NOMO-1 treated with dmso at 0.1 percent for 144 hours (cell line): ENCODE measurements around the gene CDC6.

ENCODE experiments used
- DNase-seq: peaks from one replicate; lab custom pipeline; 2025; ENCODE audit not compliant: unreplicated experiment; lab: John Stamatoyannopoulos, UW

CDC6 gene

GRCh38 chr17:40287494-40288369 is at the start of gene CDC6:
CDC6 (plus strand) TSS chr17:40287879; CDS start chr17:40289421, 1,542 bp downstream.
- DNase-seq: peak; percentile 99

GRCh38 chr17:40241252-40241834 is 46.3 kb upstream of the CDC6 start:
- DNase-seq: no peak

DNA sequence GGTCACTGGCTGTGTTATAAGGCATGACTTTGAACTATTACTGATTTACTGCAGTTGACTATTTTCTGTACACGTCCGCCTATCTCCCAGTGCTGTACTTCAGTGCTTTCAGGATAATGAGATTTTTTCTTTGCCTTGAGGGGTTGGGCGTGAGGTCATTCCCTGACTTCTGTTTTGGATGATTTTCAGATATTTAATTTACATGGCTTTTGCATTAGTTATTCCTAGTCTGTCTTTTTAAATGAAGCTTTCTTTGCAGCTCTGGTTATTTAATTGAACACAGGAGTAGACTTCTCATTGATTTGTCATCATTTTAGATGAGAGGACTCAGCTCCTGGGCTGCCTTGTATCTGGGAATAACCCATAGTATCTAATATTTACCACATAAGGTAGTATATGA is 44.9 kb upstream of the CDC6 start:
- no peak for DNase-seq

DNA sequence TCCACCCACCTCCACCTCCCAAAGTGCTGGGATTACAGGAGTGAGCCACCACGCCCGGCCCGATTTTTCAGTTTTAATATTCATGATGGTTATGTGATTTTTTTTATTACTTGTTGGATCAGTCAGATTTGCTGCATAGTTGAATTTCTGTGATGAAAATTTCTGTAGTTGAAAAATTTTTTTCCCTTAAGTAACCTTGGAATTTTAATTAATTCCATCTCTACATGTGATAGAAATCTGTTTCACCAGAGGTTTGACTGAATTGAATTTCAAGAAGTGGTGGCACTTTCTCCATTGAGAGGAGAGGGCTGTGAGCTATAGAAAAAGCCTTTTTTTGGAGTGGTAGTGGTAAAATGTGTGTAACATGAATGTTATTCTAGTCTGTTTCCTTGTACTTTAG is 43.9 kb upstream of the CDC6 start:
- no peak for DNase-seq

GRCh38 chr17:40244255-40244654 is 43.4 kb upstream of the CDC6 start:
- no peak for DNase-seq

DNA sequence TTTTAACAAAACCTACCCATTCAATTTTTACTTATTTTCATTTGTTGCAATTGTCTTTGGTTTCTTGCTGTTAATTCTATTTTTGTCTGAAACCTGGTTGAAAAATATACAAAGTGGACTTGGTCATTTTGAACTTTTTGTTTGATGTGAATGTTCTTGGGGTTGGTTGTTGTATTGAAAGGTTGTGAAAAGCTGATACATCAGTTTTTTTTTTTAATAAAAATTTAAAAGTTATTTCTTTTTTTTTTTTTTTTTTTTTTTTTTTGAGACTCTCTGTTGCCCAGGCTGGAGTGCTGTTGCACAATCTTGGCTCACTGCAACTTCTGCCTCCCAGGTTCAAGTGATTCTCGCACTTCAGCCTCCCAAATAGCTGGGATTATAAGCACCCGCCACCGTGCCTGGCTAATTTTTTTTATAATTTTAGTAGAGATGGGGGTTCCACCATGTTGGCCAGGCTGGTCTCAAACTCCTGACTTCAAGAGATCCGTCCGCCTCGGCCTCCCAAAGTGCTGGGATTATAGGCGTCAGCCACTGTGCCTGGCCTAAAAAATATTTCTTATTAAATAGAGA is 39.7 kb upstream of the CDC6 start:
- no peak for DNase-seq

- no peak for DNase-seq
Measured at GRCh38 chr17:40248507-40248906, 39.2 kb upstream of the CDC6 start.

- no peak for DNase-seq
Measured at GRCh38 chr17:40251576-40251975, 36.1 kb upstream of the CDC6 start.

DNA sequence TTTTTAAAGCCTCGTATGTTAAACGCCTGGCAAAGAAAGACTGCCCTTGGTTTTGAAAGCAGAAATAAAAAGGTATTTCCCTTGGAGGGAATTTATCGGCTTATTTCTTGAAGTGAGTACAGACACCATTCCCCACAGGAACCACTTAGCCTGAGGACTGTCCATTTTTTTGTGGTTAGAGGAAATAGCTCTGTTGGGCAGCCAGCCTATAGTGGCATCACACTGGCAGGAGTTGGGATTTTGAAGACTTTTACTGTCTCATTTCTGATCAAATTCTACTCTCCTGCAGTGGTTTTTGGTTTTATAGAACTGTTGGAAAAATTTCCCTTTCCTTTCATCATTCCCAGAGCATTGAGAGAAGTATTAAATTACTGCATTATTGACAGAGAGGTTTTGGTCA is 34.1 kb upstream of the CDC6 start:
- DNase-seq: no peak

GRCh38 chr17:40259505-40259904 is 28.2 kb upstream of the CDC6 start:
- no peak for DNase-seq

DNA sequence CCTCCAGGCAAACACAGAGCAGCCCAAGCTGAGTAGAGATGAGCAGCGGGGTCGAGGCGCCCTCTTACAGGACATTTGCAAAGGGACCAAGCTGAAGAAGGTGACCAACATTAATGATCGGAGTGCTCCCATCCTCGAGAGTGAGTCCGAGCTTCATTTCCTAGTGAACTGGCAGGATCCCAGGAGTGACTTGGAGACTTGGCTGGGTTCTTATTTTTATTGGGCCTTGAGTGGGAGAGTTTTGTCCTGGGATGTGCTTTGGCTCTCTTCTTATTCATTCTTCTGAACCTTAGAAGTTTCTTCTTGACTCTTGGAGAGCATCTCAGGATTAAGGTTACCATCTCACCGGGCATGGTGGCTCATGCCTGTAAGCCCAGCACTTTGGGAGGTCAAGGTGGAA is 27.2 kb upstream of the CDC6 start:
- no peak for DNase-seq

DNA sequence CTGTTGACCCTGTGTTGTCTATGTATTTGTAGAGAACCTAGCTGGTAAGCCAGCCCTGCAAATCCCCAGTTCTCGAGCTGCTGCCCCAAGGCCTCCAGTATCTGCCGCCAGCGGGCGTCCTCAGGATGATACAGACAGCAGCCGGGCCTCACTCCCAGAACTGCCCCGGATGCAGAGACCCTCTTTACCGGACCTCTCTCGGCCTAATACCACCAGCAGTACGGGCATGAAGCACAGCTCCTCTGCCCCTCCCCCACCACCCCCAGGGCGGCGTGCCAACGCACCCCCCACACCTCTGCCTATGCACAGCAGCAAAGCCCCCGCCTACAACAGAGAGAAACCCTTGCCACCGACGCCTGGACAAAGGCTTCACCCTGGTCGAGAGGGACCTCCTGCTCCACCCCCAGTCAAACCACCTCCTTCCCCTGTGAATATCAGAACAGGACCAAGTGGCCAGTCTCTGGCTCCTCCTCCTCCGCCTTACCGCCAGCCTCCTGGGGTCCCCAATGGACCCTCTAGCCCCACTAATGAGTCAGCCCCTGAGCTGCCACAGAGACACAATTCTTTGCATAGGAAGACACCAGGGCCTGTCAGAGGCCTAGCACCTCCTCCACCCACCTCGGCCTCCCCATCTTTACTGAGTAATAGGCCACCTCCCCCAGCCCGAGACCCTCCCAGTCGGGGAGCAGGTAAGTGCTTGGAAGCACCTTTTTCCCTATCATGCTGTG is 23.1 kb upstream of the CDC6 start:
- DNase-seq: no peak

DNA sequence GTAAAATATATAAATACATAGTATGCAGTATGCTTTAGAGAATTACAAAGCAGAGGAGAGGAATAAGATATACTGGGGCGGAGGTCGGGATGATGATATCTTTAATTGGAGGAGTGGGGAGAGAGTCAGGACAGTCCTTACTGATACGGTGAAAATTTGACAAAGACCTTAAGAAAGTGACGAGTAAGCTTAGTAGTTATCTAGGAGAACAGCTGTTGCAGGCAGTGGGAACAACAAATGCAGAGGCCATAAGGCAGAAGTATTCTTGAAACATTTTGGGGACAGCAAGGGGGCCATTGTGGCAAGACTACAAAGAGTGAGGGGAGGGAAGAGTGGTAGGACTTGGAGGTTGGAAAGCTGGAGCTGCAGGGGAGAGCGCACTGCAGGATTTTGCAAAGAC is 22.3 kb upstream of the CDC6 start:
- no peak for DNase-seq

DNA sequence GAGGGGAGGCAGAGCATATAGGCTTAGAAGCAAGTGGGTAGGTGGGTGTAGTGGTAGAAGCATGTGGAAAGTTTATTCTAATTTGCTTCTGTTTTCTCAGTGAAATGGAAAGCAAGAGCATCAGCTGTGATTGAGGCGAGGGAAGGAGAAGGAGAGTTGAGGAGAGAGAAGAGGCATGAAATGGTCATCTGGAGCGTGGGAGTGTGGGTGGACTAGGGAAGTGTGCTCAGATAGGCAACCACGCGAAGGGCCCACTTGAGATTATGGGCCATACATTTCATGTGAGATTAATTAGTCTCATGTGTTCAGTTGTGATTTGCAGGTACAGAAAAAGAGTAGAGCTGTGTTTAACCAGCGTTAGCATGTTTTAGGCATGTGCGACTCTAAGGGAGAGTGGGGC is 20.8 kb upstream of the CDC6 start:
- DNase-seq: no peak

DNA sequence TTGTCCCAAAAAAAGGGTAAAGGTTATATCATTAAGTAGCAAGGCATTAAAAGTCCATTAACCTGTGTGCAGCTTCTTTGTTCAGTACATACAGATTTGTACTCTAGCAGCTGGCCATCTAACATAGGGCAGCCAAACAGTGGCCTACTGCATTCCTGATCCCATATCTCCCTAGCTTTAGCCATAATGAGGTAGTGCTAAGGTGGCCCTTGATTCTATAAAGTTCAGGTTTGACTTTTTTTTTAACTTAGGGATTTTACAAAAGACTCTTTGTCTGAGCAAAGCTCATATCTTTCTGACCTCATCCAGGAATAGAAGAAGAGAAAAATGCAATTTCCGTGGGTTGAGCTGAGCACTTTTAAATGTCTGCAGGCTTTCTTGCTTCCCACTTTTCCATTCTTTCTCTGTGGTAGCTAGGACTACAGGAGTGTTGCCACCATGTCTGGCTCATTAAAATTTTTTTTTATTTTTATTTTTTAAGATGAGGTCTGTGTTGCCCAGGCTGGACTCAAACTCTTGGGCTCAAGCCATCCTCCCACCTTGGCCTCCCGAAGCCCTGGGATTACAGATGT is 19.5 kb upstream of the CDC6 start:
- DNase-seq: no peak

- no peak for DNase-seq
Measured at GRCh38 chr17:40278414-40278813, 9.3 kb upstream of the CDC6 start.

DNA sequence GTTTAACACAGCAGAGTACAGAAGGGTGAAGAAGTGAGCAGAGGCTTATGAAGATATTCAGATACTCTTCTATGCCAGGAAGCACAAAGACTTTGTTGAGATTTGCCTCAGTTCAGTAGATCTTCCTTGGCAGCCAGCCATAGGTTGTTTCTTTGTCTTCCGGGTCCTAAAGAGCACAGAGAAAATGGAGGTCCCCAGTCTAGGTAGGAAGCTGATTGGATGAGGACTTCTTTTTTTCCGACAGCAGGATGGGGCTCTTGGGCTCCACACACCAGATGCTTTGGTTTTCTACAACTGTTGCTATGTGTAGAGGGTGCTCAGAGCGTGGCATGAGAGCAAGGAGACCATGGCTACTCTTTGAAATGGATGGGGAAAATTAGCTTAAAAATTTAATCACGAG is 8.3 kb upstream of the CDC6 start:
- DNase-seq: no peak

DNA sequence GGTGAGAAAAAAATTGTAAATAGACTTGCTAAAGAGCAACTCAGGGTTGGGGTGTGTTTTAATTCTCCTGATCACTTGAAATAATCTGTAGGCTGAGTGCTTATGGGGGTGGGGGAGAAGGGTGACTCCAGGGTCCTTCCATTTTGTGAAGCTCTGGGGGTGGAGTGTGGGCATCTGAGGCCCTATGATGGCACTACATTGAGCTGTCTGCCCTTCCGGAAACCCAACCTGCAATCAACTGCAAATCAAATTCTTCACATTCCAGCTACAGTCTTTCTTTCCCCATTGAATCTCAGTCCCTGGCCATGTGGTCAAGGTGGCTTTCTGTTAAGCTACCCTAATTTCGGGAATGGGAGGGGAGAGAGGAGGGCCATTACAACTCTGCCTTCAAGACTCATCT is 6.0 kb upstream of the CDC6 start:
- DNase-seq: no peak

DNA sequence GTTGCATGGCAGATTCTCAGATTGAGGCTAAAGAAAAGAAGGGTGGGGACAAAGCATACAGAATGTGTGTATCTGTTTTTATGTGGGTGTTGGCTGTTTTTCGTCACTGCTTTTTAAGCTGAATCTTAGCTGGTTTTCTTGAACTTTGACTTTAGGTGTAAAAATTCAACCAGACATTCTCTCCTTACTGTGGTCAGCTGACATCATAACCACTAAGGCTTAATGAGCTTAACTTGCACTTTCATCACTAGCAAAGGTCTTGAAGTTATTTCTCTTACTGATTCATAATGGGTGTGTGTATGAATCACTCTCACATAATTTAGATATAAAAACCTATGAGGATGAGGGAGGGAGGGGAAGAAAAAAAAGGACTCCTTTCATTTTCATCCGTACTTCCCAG is 4.0 kb upstream of the CDC6 start:
- DNase-seq: no peak

GRCh38 chr17:40284085-40284713 is 3.5 kb upstream of the CDC6 start:
- DNase-seq: no peak

GRCh38 chr17:40286473-40286872 is 1.2 kb upstream of the CDC6 start:
- no peak for DNase-seq
